ENCODE measurements around the gene MANF. TPM values are rescaled to one million over a fixed set of nuclear protein-coding genes. Genes with fewer than 3 reads are reported as not detected.

MANF gene
- total RNA-seq, 1 experiment from 2014 or later, result 176 TPM

GRCh38 chr3:51378065-51378464 is 7.0 kb upstream of the MANF start:
- H3K27ac Mint-ChIP-seq (ENCODE audit: unreplicated experiment), result no peak overlapping the region
- CTCF ChIA-PET, result no interaction called here
- H3K4me3 Mint-ChIP-seq (ENCODE audit: low read depth, unreplicated experiment), result no peak overlapping the region
- no peaks in the 10 kb centered on the region for H3K36me3 Mint-ChIP-seq (ENCODE audit: insufficient read depth, unreplicated experiment)
- no peaks in the 10 kb centered on the region for H3K4me1 Mint-ChIP-seq (ENCODE audit: low read depth, unreplicated experiment)
- BruUV-seq (replicated peaks), result no TSS peak
- H3K9me3 Mint-ChIP-seq (ENCODE audit: low read depth, unreplicated experiment), result no peaks in the 10 kb centered on the region
- H3K27me3 Mint-ChIP-seq (ENCODE audit: unreplicated experiment), result peaks cover 66% of the 10 kb centered on the region
- intact Hi-C loops (cut with micrococcal nuclease; ENCODE audit: unreplicated experiment), result no loop called here
- TF ChIP-seq CTCF (IDR thresholded peaks at IDR 0.05; ENCODE audit: unreplicated experiment), result no peak
- DNase-seq, result no peak

DNA sequence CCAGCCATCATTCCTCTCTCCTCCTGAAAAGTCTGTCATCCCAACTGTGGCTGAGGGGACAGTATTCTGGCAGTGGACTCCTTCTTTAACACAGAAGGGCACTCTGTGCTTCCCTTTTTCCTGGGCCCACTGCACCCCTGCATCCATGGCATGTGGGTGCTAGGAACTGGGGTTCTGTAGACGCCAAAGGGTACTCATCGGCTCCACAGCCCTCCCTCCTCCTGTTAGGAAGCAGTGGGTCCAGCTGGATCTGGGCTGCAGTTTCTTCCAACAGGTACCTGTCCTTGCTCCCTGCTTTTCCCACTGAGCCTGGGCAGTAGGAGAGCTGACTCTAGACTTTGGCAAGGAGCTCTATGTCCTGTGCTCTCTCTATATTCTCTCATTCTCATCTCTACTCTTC is 6.4 kb upstream of the MANF start:
- CTCF ChIA-PET, result no interaction called here
- Mint-ChIP-seq H3K27ac (ENCODE audit: unreplicated experiment) (no peak overlapping the region), H3K9me3 (ENCODE audit: low read depth, unreplicated experiment) (no peaks in the 10 kb centered on the region), H3K4me1 (ENCODE audit: low read depth, unreplicated experiment) (no peaks in the 10 kb centered on the region), H3K27me3 (ENCODE audit: unreplicated experiment) (peaks cover 60% of the 10 kb centered on the region), H3K4me3 (ENCODE audit: low read depth, unreplicated experiment) (no peak overlapping the region), H3K36me3 (ENCODE audit: insufficient read depth, unreplicated experiment) (no peaks in the 10 kb centered on the region)
- no peak for DNase-seq
- TF ChIP-seq CTCF (IDR thresholded peaks at IDR 0.05; ENCODE audit: unreplicated experiment), result no peak
- BruUV-seq (replicated peaks), result no TSS peak
- intact Hi-C loops (cut with micrococcal nuclease; ENCODE audit: unreplicated experiment), result no loop called here

- no peaks in the 10 kb centered on the region for H3K9me3 Mint-ChIP-seq (ENCODE audit: low read depth, unreplicated experiment)
- no peak overlapping the region for H3K27ac Mint-ChIP-seq (ENCODE audit: unreplicated experiment)
- TF ChIP-seq CTCF (IDR thresholded peaks at IDR 0.05; ENCODE audit: unreplicated experiment), result no peak
- H3K36me3 Mint-ChIP-seq (ENCODE audit: insufficient read depth, unreplicated experiment), result peaks cover 5% of the 10 kb centered on the region
- BruUV-seq (replicated peaks), result no TSS peak
- CTCF ChIA-PET, result interaction anchor here (0.6 kb wide), 1 partner anchor 241 kb away, joined by 5 read pairs; no protein-coding TSS in a partner anchor
- no peak for DNase-seq
- no peak overlapping the region for H3K4me3 Mint-ChIP-seq (ENCODE audit: low read depth, unreplicated experiment)
- no peaks in the 10 kb centered on the region for H3K4me1 Mint-ChIP-seq (ENCODE audit: low read depth, unreplicated experiment)
- peaks cover 54% of the 10 kb centered on the region for H3K27me3 Mint-ChIP-seq (ENCODE audit: unreplicated experiment)
- intact Hi-C loops (cut with micrococcal nuclease; ENCODE audit: unreplicated experiment), result no loop called here
These were observed 5.8 kb upstream of the MANF start for GRCh38 chr3:51379301-51379700.

GRCh38 chr3:51379746-51380455 is 5.2 kb upstream of the MANF start:
- H3K9me3 Mint-ChIP-seq (ENCODE audit: low read depth, unreplicated experiment), result no peaks in the 10 kb centered on the region
- H3K4me1 Mint-ChIP-seq (ENCODE audit: low read depth, unreplicated experiment), result no peaks in the 10 kb centered on the region
- no peak for DNase-seq
- peaks cover 48% of the 10 kb centered on the region for H3K27me3 Mint-ChIP-seq (ENCODE audit: unreplicated experiment)
- CTCF ChIA-PET, result interaction anchor here (0.6 to 0.7 kb wide), 3 partner anchors 9 to 725 kb away, joined by 4 to 7 read pairs (median 5); no protein-coding TSS in a partner anchor
- no peak overlapping the region for H3K4me3 Mint-ChIP-seq (ENCODE audit: low read depth, unreplicated experiment)
- BruUV-seq (replicated peaks), result no TSS peak
- peaks cover 11% of the 10 kb centered on the region for H3K36me3 Mint-ChIP-seq (ENCODE audit: insufficient read depth, unreplicated experiment)
- TF ChIP-seq CTCF (IDR thresholded peaks at IDR 0.05; ENCODE audit: unreplicated experiment), result no peak
- H3K27ac Mint-ChIP-seq (ENCODE audit: unreplicated experiment), result no peak overlapping the region
- intact Hi-C loops (cut with micrococcal nuclease; ENCODE audit: unreplicated experiment), result no loop called here
